ENCODE measurements around the gene SEMA3B.
"Not testable (repeated sequence)": the region's sequence is repeated elsewhere in the genome, so short reads cannot be mapped to it uniquely, and the experiment has no call there.

The SEMA3B gene

GRCh38 chr3:50238549-50239026 lies 30.4 kb upstream of the SEMA3B start:
- no peak for FAIRE-seq

- no peak for FAIRE-seq
Measured at GRCh38 chr3:50239649-50240048, 29.3 kb upstream of the SEMA3B start.

GRCh38 chr3:50241163-50241562 lies 27.8 kb upstream of the SEMA3B start:
- FAIRE-seq: no peak

GRCh38 chr3:50241713-50242380 lies 27.1 kb upstream of the SEMA3B start:
- FAIRE-seq: no peak

- no peak for FAIRE-seq
Measured at GRCh38 chr3:50242381-50242770, 26.6 kb upstream of the SEMA3B start.

GRCh38 chr3:50242851-50243542 lies 25.9 kb upstream of the SEMA3B start:
- no peak for FAIRE-seq

- FAIRE-seq: no peak
Measured at GRCh38 chr3:50243543-50243895, 25.4 kb upstream of the SEMA3B start.

GRCh38 chr3:50244813-50245212 lies 24.1 kb upstream of the SEMA3B start:
- not testable (repeated sequence) for FAIRE-seq

GRCh38 chr3:50245251-50245745 lies 23.6 kb upstream of the SEMA3B start:
- FAIRE-seq: no peak

- no peak for FAIRE-seq
Measured at GRCh38 chr3:50245831-50246516, 23.0 kb upstream of the SEMA3B start.

GRCh38 chr3:50246517-50246954 lies 22.4 kb upstream of the SEMA3B start:
- no peak for FAIRE-seq

- no peak for FAIRE-seq
Measured at GRCh38 chr3:50248387-50248786, 20.6 kb upstream of the SEMA3B start.

GRCh38 chr3:50249457-50249856 lies 19.5 kb upstream of the SEMA3B start:
- no peak for FAIRE-seq

GRCh38 chr3:50250514-50250913 lies 18.4 kb upstream of the SEMA3B start:
- no peak for FAIRE-seq

- FAIRE-seq: no peak
Measured at GRCh38 chr3:50251220-50251619, 17.7 kb upstream of the SEMA3B start.

GRCh38 chr3:50254577-50255250 lies 14.2 kb upstream of the SEMA3B start:
- FAIRE-seq: no peak

GRCh38 chr3:50255251-50255615 lies 13.7 kb upstream of the SEMA3B start:
- FAIRE-seq: no peak

- no peak for FAIRE-seq
Measured at GRCh38 chr3:50256978-50257890, 11.7 kb upstream of the SEMA3B start.

- no peak for FAIRE-seq
Measured at GRCh38 chr3:50258029-50258680, 10.8 kb upstream of the SEMA3B start.

- no peak for FAIRE-seq
Measured at GRCh38 chr3:50258979-50259378, 10.0 kb upstream of the SEMA3B start.

GRCh38 chr3:50259432-50260026 lies 9.4 kb upstream of the SEMA3B start:
- no peak for FAIRE-seq

Data from endometrium (tissue), 2 donors.